ENCODE data around the gene RAB43. TPM values are rescaled to one million over a fixed set of nuclear protein-coding genes. Genes with fewer than 3 reads are reported as not detected.

Gene RAB43
- total RNA-seq = 37.2 and 43.1 TPM in 2 replicates

GRCh38 chr3:129121792-129122411 is at the start of gene RAB43:
RAB43 (minus strand) TSS chr3:129121804; CDS start chr3:129121489, 315 bp downstream.

GRCh38 chr3:129160891-129161859 is 39.6 kb upstream of the RAB43 start, which contains the start of gene ISY1:
ISY1 (minus strand) TSS chr3:129161063; CDS start chr3:129160975, 88 bp downstream.

DNA sequence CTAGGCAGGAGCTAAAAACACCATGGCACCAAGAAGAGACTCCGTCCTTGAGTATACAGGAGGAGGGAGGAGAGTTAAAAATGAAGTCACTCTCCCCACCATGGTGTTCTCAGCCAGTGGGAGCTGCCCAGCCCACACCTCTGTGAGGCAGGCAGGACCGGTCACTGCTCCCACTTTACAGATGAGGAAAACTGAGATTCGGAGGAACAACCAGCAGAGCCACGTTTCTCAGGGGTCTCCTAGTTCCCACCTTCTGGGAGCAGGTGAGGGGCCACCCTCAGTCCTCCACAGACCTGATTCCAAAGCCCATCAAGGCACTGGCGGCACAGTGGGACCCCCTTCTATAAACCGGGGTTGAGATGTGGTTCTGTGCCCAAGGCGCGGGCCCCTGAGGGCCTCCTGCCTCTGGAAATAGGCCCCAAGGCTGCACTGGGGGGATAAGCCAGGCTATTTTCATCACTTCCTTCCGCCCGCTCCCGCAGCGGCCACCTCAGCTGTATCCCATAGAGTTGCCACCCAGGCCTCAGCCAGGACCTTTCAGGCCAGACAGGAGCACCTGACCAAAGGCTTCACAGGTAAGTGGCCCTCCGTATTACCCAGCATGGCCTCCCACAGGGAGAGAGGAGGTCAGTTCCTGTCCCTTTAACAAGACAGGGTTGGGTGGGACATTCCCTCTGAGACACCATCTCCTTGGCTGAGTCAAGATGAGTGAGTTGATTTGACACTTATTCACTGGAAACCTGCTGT is 61.2 kb downstream of the RAB43 start, which contains the start of gene GP9:
Gene GP9 (plus strand): TSS at position 504 of the 747 bp plus-strand sequence. CDS start 961 bp downstream, outside the sequence.

Other genes with a start within 250 kb of the RAB43 start
- 36.9 and 41.6 TPM in 2 replicates for gene ACAD9, start 242.2 kb downstream of the RAB43 start, total RNA-seq
- gene CFAP92, start 127.7 kb downstream of the RAB43 start, total RNA-seq = 0.48 and 0.65 TPM in 2 replicates
- 1.3 and 2.3 TPM in 2 replicates for gene EFCC1, start 120.5 kb downstream of the RAB43 start, total RNA-seq
- gene GP9, start 61.0 kb downstream of the RAB43 start, total RNA-seq = not detected in 2 replicates
- 25.2 and 32.2 TPM in 2 replicates for gene ISY1, start 39.3 kb upstream of the RAB43 start, total RNA-seq
- gene CNBP, start 62.1 kb upstream of the RAB43 start, total RNA-seq = 220 and 239 TPM in 2 replicates
- gene COPG1, start 127.8 kb upstream of the RAB43 start, total RNA-seq = 252 and 312 TPM in 2 replicates
- gene HMCES, start 157.1 kb upstream of the RAB43 start, total RNA-seq = 20.9 and 24.6 TPM in 2 replicates

Data from vein endothelial cell (primary cell).